HAP-1 (cell line): Measurements from ENCODE around the gene MRPS12.
"Not testable (repeated sequence)": the region's sequence is repeated elsewhere in the genome, so short reads cannot be mapped to it uniquely, and the experiment has no call there.

Source experiments
- DNase-seq, 2 experiments: peaks; one replicate each; pipeline ENCODE4 v3.0.0-alpha.2; 2016 to 2020; ENCODE audit warnings: low spot score in 2 of 2
- H3K27me3 ChIP-seq: fragments of 250-450 bp; sonication (Bioruptor Pico); 2 replicates; pipeline ENCODE4 v1.5.1; 2020; ENCODE audit warnings: low read depth, mild to moderate bottlenecking, moderate library complexity
- H3K36me3 ChIP-seq: fragments of 250-450 bp; sonication (Bioruptor Pico); replicated peaks from 2 replicates; pipeline ENCODE4 v1.5.1; 2020; ENCODE audit warnings: mild to moderate bottlenecking
- H3K4me1 ChIP-seq: fragments of 250-450 bp; sonication (Bioruptor Pico); 2 replicates; pipeline ENCODE4 v1.5.1; 2020; ENCODE audit warnings: mild to moderate bottlenecking
- H3K4me3 ChIP-seq: fragments of 250-450 bp; sonication (Bioruptor Pico); 2 replicates; pipeline ENCODE4 v1.5.1; 2020; ENCODE audit warnings: mild to moderate bottlenecking, moderate library complexity
- H3K9me3 ChIP-seq: fragments of 250-450 bp; sonication (Bioruptor Pico); 2 replicates; pipeline ENCODE4 v1.5.1; 2020; ENCODE audit warnings: mild to moderate bottlenecking, moderate library complexity
- in situ Hi-C: fragments of 300-500 bp; cut with MboI; formaldehyde crosslinking; loops from 3 replicates; pipeline ENCODE4 v1.14.3; 2020; ENCODE audit warnings: low sequenced_read_pairs, inconsistent platforms, mixed read lengths

The MRPS12 gene

DNA sequence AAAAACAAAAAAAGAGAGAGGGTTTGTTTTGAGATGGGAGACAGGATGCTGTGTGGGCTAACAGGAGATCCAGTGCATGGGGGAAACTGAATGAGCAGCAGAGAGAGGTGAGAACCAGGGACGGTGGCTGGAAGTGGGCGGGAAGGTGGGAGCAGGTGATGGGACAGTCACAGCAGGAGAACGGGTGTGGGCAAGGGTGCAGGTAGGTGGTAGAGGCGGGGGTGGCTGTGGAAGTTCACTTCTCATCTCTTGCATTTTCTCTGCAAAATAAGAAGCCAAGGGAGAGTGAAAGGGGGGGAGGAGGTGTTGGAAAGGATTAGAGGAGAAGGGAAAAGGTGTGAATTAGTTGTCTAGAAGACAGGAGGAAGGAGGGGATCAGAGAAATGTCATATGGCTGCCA is 22.9 kb downstream of the MRPS12 start:
- Histone ChIP-seq H3K4me1 (peaks cover 5% of the 10 kb centered on the region; the same call in 1 of the 2 replicates), H3K27me3 (no peaks in the 10 kb centered on the region), H3K9me3 (no peaks in the 10 kb centered on the region), H3K4me3 (no peak overlapping the region), H3K36me3 (no peaks in the 10 kb centered on the region)
- DNase-seq = no peak
- in situ Hi-C loops = no loop called here

DNA sequence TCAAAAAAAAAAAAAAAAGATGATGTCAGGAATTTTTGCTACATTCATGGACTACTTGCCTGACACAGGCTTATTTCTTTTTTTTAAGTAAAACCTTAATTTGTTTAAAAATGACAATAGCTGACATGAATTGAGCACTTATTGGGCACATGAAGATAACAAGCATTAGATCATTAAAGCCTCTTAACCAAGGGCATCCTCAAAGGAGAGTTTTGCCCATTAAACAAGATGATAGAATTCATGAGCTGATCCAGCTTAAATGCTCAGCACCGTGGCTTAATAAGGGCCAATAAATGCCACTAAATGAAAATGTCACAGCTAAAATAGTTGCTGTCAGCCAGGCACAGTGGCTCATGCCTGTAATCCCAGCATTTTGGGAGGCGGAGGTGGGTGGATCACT is 25.5 kb downstream of the MRPS12 start:
- H3K4me1 ChIP-seq = no peaks in the 10 kb centered on the region
- in situ Hi-C loops = no loop called here

DNA sequence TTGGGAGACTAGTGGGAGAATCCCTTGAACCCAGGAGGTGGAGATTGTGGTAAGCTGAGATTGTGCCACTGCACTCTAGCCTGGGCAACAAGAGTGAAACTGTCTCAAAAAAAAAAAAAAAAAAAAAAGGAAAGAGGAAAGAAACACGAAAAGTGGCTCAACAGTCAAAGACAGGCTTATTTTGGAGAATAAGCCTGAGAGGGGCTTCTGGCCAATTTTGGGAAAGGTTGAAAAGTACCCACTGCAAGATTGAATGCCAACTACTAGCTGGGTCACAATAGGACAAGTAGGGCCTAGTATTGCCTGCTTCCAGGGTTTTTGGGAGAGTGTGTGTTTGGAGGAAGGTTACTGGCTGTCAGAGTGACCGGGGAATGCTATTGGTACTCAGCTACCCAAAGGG is 27.6 kb downstream of the MRPS12 start:
- Histone ChIP-seq H3K4me3 (no peak overlapping the region), H3K4me1 (no peaks in the 10 kb centered on the region), H3K27me3 (no peaks in the 10 kb centered on the region), H3K9me3 (no peaks in the 10 kb centered on the region), H3K36me3 (no peaks in the 10 kb centered on the region)
- no peak for DNase-seq
- in situ Hi-C loops = no loop called here

More for the DNA sequence above, 25.5 kb downstream of the MRPS12 start:
- H3K27me3 ChIP-seq = no peaks in the 10 kb centered on the region
- no peaks in the 10 kb centered on the region for H3K9me3 ChIP-seq
- DNase-seq = no peak
- H3K4me3 ChIP-seq = no peak overlapping the region
- no peaks in the 10 kb centered on the region for H3K36me3 ChIP-seq

DNA sequence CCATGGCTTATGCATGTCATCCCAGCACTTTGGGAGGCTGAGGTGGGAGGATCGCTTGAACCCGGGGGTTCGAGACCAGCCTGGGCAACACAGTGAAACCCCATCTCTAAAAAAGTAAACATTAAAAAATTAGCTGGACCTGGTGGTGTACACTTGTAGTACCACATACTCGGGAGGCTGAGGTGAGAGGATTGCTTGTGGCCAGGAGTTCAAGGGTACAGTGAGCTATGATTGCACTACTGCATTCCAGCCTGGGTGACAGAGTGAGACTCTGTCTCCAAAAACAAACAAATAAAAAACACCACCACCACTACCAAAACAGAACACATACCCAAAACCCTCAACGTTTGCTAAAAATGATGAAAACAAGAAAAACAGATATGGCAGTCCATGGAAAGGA is 28.9 kb downstream of the MRPS12 start:
- Histone ChIP-seq H3K27me3 (no peaks in the 10 kb centered on the region), H3K4me3 (no peak overlapping the region), H3K4me1 (no peaks in the 10 kb centered on the region), H3K9me3 (no peaks in the 10 kb centered on the region), H3K36me3 (no peaks in the 10 kb centered on the region)
- in situ Hi-C loops = no loop called here
- no peak for DNase-seq

DNA sequence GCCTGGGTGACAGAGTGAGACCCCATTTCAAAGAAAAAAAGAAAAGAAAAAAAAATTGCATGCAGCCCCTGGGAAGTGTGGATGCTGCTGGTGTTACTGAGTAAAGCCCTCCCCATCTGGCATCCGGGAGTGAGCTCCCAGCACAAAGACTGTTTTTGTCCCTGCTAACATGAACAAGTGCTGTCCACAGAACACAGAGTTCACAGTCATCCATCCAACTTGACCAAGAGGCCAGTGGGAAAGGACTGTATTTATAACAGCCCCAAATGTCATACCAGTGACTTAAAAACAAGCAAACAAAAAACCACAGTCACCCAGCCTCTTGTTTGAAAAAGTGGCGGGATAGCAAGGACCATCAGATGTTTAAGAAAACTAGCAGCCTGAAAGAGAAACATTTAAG is 34.0 kb downstream of the MRPS12 start:
- Histone ChIP-seq H3K9me3 (no peaks in the 10 kb centered on the region), H3K4me3 (no peak overlapping the region), H3K36me3 (no peaks in the 10 kb centered on the region), H3K27me3 (no peaks in the 10 kb centered on the region), H3K4me1 (no peaks in the 10 kb centered on the region)
- in situ Hi-C loops = no loop called here
- no peak for DNase-seq

DNA sequence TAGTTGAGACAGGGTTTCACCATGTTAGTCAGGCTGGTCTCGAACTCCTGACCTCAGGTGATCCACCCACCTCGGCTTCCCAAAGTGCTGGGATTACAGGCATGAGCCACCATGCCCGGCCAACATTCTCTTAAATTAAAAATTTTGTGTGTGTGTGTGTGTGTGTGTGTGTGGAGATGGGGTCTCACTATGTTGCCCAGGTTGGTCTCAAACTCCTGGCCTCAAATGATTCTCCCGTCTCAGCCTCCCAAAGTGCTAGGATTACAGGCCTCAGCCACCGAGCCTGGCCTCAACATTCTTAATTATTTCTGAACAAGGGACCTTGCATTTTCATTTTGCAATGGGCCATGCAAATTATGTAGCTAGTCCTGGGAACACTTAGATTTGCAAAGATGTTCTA is 35.4 kb downstream of the MRPS12 start:
- H3K27me3 ChIP-seq, H3K4me3 ChIP-seq, H3K36me3 ChIP-seq, DNase-seq, in situ Hi-C loops, H3K9me3 ChIP-seq, H3K4me1 ChIP-seq: not testable (repeated sequence)

DNA sequence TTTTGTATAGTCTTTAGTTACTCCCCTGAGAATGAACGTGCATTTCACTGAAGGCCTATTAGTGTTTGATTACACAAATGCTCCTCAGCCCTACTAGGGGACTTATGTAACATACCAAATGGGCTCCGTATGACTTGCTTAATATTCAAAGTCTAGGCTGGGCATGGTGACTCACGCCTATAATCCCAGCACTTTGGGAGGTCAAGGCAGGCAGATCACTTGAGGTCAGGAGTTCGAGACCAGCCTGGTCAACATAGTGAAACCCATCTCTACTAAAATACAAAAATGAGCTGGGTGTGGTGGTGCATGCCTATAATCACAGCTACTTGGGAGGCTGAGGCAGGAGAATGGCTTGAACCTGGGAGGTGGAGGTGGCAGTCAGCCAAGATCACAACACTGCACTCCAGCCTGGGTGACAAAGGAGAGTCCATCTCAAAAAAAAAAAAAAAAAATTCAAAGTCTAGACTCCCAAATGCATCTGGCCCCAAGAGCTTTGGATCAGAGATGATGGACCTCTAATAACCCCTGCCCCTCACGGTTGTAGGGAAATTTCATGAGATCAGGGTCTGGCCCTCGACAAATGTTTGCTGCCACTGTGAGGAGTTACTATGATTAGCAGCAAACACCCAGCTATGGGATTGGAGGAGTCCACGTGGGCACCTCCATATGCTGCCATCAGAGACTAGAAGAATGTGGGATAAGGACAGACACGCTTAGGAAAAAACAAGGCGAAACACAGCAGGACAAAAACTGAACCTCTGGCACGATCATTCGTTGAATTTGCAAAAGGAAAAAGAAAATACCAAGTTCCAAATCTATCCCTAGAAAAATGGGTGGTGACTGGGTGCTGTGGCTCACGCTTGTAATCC is 40.2 kb downstream of the MRPS12 start:
- in situ Hi-C loops = loop anchor here (10.0 kb wide), 1 partner anchor 354 kb away; the partner anchor contains the start of gene LRFN1
- H3K4me1 ChIP-seq = peaks cover 2% of the 10 kb centered on the region; the same call in 1 of the 2 replicates
- no peak for DNase-seq
- no peaks in the 10 kb centered on the region for H3K9me3 ChIP-seq
- H3K36me3 ChIP-seq = no peaks in the 10 kb centered on the region
- H3K27me3 ChIP-seq = no peaks in the 10 kb centered on the region
- H3K4me3 ChIP-seq = no peak overlapping the region

DNA sequence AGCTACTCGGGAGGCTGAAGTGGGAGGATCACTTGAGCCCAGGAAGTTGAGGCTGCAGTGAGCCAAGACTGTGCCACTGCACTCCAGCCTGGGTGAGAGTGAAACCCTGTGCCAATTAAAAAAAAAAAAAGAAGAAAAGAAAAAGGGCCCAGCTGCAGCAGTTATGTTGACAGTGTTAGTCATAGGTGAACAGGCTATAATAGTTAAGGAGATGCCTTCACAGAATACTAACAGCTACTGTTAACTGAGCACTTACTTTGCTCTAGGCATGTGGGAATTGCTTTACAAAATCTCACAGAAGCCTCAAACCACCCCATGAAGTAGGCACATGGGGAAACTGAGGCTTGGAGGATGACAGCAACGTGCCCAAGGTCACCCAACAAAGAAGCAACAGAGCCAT is 40.9 kb downstream of the MRPS12 start:
- Histone ChIP-seq H3K9me3 (no peaks in the 10 kb centered on the region), H3K4me1 (peaks cover 2% of the 10 kb centered on the region; the same call in 1 of the 2 replicates), H3K27me3 (no peaks in the 10 kb centered on the region), H3K36me3 (no peaks in the 10 kb centered on the region), H3K4me3 (no peak overlapping the region)
- DNase-seq = no peak
- in situ Hi-C loops = loop anchor here (10.0 kb wide), 1 partner anchor 353 kb away; the partner anchor contains the start of gene LRFN1

DNA sequence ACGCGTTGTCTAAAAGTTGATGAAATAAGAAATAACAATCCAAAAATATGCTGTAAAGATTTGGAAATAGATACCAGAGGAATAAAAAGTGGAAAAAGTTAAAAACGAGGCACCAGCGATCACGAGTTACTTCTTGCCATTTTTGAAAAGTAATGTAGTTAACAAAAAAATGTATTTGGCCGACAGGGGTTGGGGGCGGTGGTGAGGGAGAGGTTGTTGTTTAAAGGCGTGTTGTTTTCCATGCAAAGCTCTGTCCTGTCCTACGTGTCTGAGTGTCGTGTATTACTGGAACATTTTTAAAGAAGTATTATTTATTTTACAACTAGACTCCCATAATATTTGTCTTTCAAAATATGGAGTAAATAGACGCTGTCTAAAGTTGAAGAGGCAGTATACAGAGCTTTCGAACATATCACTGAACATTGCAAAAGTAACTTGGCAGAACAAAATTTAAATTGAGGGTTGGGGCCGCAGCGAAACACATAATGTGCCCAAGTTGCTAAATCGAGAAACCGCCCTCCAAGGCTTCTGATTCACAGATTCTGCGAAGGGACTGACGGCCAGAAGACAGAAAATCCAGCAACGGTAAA is 44.0 kb downstream of the MRPS12 start:
- no peaks in the 10 kb centered on the region for H3K27me3 ChIP-seq
- DNase-seq = no peak
- H3K4me3 ChIP-seq = peak overlapping the region; percentile 40
- H3K36me3 ChIP-seq = no peaks in the 10 kb centered on the region
- in situ Hi-C loops = loop anchor here (10.0 kb wide), 1 partner anchor 350 kb away; the partner anchor contains the start of gene LRFN1
- H3K4me1 ChIP-seq = peaks cover 2% of the 10 kb centered on the region; the same call in 1 of the 2 replicates
- H3K9me3 ChIP-seq = no peaks in the 10 kb centered on the region

DNA sequence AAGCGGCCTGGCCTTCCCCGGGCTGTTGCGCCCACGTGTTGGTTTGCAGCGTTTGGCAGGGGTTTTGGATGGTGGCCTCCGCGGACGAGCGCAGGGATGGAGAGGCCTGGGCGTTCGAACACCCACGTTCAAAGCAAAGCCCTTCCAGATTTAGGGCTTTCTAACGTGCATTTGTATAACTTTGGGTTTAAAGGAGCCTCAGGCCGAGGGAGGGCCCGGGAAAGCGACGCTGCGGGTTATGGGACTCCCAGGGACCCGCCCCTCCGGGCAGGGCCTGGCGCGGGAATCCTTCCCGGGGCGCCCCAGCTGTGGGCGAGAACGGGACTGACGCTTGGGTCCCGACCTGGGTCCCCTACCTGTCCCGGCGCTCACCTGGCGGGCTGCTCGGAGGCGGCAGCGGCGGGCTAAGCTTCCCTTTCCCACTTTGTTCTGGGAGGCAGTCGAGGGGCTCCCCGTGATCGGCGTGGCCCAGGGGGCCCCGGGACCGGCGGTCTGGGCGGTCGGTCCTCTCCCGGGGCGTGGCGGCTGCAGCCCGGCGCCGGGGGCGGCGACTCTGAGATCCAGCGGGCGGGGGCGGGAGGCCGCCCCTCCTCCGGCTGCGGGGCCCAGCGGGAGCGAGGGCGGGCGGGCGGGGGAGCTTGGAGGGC is 44.6 kb downstream of the MRPS12 start, which contains the start of gene FBXO17:
TSS of gene FBXO17 (minus strand) at position 529 of the 647 bp plus-strand sequence. CDS start 25,423 bp downstream, outside the sequence.
- H3K36me3 ChIP-seq = no peaks in the 10 kb centered on the region
- in situ Hi-C loops = loop anchor here (10.0 kb wide), 1 partner anchor 349 kb away; the partner anchor contains the start of gene LRFN1
- H3K27me3 ChIP-seq = no peaks in the 10 kb centered on the region
- H3K4me1 ChIP-seq = peaks cover 2% of the 10 kb centered on the region; the same call in 1 of the 2 replicates
- peak within 1 kb of the TSS; percentile 40 for H3K4me3 ChIP-seq
- H3K9me3 ChIP-seq = peaks cover 4% of the 10 kb centered on the region; the same call in 1 of the 2 replicates
- DNase-seq = peak; percentile 14 to 62

DNA sequence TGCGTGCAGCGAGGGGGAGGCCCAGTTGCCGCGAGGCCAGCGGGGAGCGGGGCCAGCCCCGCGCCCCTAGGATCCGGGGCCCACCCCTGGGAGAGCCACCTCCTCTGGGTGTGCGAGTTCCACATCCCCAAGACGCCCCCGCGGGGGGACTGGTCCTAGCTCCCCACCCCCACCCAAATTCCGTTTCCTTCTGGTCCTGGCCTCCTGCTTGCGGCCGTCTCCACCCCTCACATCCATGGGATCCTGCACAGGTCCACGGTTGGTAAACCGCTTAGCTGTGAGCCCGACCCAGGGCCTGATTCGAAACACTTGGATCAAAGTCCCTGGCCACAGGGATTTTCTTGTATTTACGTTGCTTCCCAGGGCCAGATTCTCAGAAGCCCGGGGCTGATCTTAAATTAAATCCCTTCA is 45.1 kb downstream of the MRPS12 start:
- Histone ChIP-seq H3K4me3 (0 out of 2 replicates have a peak overlapping the region, but pooled peaks have one; percentile 40), H3K36me3 (no peaks in the 10 kb centered on the region), H3K4me1 (peaks cover 2% of the 10 kb centered on the region; the same call in 1 of the 2 replicates), H3K27me3 (no peaks in the 10 kb centered on the region), H3K9me3 (peaks cover 8% of the 10 kb centered on the region; the same call in 1 of the 2 replicates)
- in situ Hi-C loops = loop anchor here (10.0 kb wide), 1 partner anchor 349 kb away; the partner anchor contains the start of gene LRFN1
- peak in 1 of 2 experiments; percentile 30 for DNase-seq

DNA sequence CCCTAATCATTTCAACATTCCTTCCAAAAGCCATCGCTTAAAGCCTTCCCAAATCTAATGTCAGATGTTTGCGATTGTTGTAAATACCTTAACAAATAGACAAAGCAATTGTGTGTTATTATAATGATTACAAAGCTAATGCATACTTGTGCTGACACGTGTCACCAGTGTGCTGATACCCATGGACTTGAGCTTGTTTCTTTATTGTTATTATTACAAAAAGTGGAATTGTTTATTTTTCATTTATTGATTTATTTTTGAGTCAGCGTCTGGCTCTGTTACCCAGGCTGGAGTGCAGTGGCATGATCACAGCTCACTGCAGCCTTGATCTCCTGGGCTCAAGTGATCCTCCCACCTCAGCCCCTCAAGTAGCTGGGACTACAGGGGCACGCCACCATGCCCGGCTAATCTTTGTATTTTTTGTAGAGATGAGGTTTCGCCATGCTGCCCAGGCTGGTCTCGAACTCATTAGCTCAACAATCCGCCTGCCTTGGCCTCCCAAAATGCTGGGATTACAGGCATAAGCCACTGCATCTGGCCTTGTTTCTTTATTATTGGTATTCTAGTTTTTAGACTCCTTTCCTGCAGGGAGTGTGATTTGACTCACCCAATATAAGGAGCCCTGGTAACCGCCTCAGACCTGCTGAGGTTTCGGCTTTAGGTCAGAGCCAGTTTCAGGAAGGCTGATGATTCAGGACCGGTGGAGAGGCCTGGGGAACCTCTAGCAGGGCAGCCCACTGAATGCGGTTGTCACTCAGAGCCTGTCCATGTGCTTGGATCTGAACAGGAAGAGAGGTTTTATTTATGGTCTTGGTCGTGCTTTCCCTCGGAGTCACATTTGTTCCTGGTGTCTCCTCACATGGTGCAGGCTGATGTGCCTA is 46.9 kb downstream of the MRPS12 start:
- Histone ChIP-seq H3K4me1 (peaks cover 2% of the 10 kb centered on the region; the same call in 1 of the 2 replicates), H3K9me3 (peaks cover 8% of the 10 kb centered on the region; the same call in 1 of the 2 replicates), H3K4me3 (no peak overlapping the region), H3K36me3 (no peaks in the 10 kb centered on the region), H3K27me3 (no peaks in the 10 kb centered on the region)
- in situ Hi-C loops = loop anchor here (10.0 kb wide), 1 partner anchor 347 kb away; the partner anchor contains the start of gene LRFN1
- no peak for DNase-seq
